Subcutaneous abdominal adipose tissue (tissue), 5 donors: ENCODE measurements around the gene HMBS.
"Not testable (repeated sequence)": the region's sequence is repeated elsewhere in the genome, so short reads cannot be mapped to it uniquely, and the experiment has no call there.

Experiments used
- H3K27ac ChIP-seq: one replicate; pipeline ENCODE4 v1.7.0; 2013; ENCODE audit warnings: low read depth, mild to moderate bottlenecking, inconsistent platforms, low read length, moderate library complexity
- H3K27me3 ChIP-seq, 5 donors: one replicate each; pipeline ENCODE4 v1.7.0; 2013; ENCODE audit warnings: low read length in 5 of 5, inconsistent platforms in 1 of 5; ENCODE audit not compliant: control insufficient read depth in 5 of 5, insufficient read depth in 4 of 5
- H3K36me3 ChIP-seq, 5 donors: one replicate each; pipeline ENCODE4 v1.7.0; 2013; ENCODE audit warnings: low read length in 5 of 5; ENCODE audit not compliant: control insufficient read depth in 5 of 5, insufficient read depth in 5 of 5
- H3K4me1 ChIP-seq, 5 donors: one replicate each; pipeline ENCODE4 v1.7.0; 2013; ENCODE audit warnings: low read length in 5 of 5, mild to moderate bottlenecking in 3 of 5, moderate library complexity in 1 of 5; ENCODE audit not compliant: control insufficient read depth in 5 of 5, insufficient read depth in 5 of 5
- H3K4me3 ChIP-seq, 5 donors: one replicate each; pipeline ENCODE4 v1.7.0; 2013; ENCODE audit warnings: low read length in 5 of 5, low read depth in 1 of 5
- H3K9ac ChIP-seq, 5 donors: one replicate each; pipeline ENCODE4 v1.7.0; 2013; ENCODE audit warnings: low read length in 5 of 5, mild to moderate bottlenecking in 4 of 5, moderate library complexity in 3 of 5
- H3K9me3 ChIP-seq, 5 donors: one replicate each; pipeline ENCODE4 v1.7.0; 2013; ENCODE audit warnings: low read length in 5 of 5; ENCODE audit not compliant: control insufficient read depth in 5 of 5
- donor health status: healthy.
- donor health status: healthy.
- donor health status: healthy.
- donor health status: healthy.
- donor health status: healthy.

HMBS gene

GRCh38 chr11:119100246-119100970 lies 15.7 kb downstream of the HMBS start:
- Histone ChIP-seq H3K27me3 (no peaks in the 10 kb centered on the region), H3K36me3 (peaks cover 6 to 24% (median 20%) of the 10 kb centered on the region in 5 donors), H3K9ac (peak overlapping the region in 4 of 5 donors; percentile 51 to 93 (median 84)), H3K4me1 (peaks cover 11 to 34% (median 32%) of the 10 kb centered on the region in 5 donors), H3K4me3 (peak overlapping the region; percentile 81 to 93 (median 89)), H3K9me3 (no peaks in the 10 kb centered on the region), H3K27ac (peak overlapping the region; percentile 92)

- Histone ChIP-seq H3K27ac (peak overlapping the region; percentile 92), H3K4me1 (peaks cover 11 to 31% (median 29%) of the 10 kb centered on the region in 5 donors), H3K9ac (peak overlapping the region; percentile 2 to 93 (median 88))
These were observed 16.5 kb downstream of the HMBS start for GRCh38 chr11:119100994-119101758.

GRCh38 chr11:119101759-119102423 lies 17.2 kb downstream of the HMBS start, which contains the start of gene DPAGT1:
Gene DPAGT1, minus strand, starts transcription at chr11:119101853. Its CDS starts 198 bp downstream, at chr11:119101655.
- H3K27me3 ChIP-seq: no peaks in the 10 kb centered on the region
- peak within 1 kb of the TSS; percentile 92 for H3K27ac ChIP-seq
- peak within 1 kb of the TSS; percentile 81 to 93 (median 89) for H3K4me3 ChIP-seq
- peaks cover 6 to 19% (median 15%) of the 10 kb centered on the region in 5 donors for H3K36me3 ChIP-seq
- no peaks in the 10 kb centered on the region for H3K9me3 ChIP-seq
- peak within 1 kb of the TSS; percentile 58 to 93 (median 88) for H3K9ac ChIP-seq
- H3K4me1 ChIP-seq: peaks cover 11 to 39% (median 36%) of the 10 kb centered on the region in 5 donors

More at GRCh38 chr11:119100994-119101758, 16.5 kb downstream of the HMBS start:
- H3K9me3 ChIP-seq: no peaks in the 10 kb centered on the region
- peaks cover 6 to 24% (median 20%) of the 10 kb centered on the region in 5 donors for H3K36me3 ChIP-seq
- peak overlapping the region; percentile 81 to 93 (median 89) for H3K4me3 ChIP-seq
- H3K27me3 ChIP-seq: no peaks in the 10 kb centered on the region

- H3K4me1 ChIP-seq: peaks cover 13 to 46% (median 42%) of the 10 kb centered on the region in 5 donors
- H3K9me3 ChIP-seq, H3K36me3 ChIP-seq, H3K27me3 ChIP-seq, H3K9ac ChIP-seq: not testable (repeated sequence)
- peak overlapping the region; percentile 92 for H3K27ac ChIP-seq
- H3K4me3 ChIP-seq: peak overlapping the region in 3 of 5 donors; percentile 31 to 90 (median 86)
These were observed 18.5 kb downstream of the HMBS start for GRCh38 chr11:119103161-119103664.

- Histone ChIP-seq H3K27ac (peak overlapping the region; percentile 92), H3K9ac (no peak overlapping the region)
These were observed 19.1 kb downstream of the HMBS start for GRCh38 chr11:119103793-119104192.

GRCh38 chr11:119106564-119107537 lies 22.2 kb downstream of the HMBS start, which contains the start of gene C2CD2L:
Gene C2CD2L, plus strand, starts transcription at chr11:119107344. Its CDS starts 398 bp downstream, at chr11:119107742.
- Histone ChIP-seq H3K9ac (peak within 1 kb of the TSS; percentile 63 to 81 (median 73)), H3K4me1 (peaks cover 12 to 48% (median 42%) of the 10 kb centered on the region in 5 donors)

More at GRCh38 chr11:119103793-119104192, 19.1 kb downstream of the HMBS start:
- H3K27me3 ChIP-seq: no peaks in the 10 kb centered on the region
- H3K4me1 ChIP-seq: peaks cover 18 to 52% (median 47%) of the 10 kb centered on the region in 5 donors
- H3K9me3 ChIP-seq: no peaks in the 10 kb centered on the region
- no peak overlapping the region for H3K4me3 ChIP-seq
- peaks cover 0 to under 1% (median 0%) of the 10 kb centered on the region in 5 donors for H3K36me3 ChIP-seq

GRCh38 chr11:119107538-119108145 lies 23.0 kb downstream of the HMBS start:
- Histone ChIP-seq H3K4me3 (peak overlapping the region; percentile 65 to 85 (median 83)), H3K27me3 (no peaks in the 10 kb centered on the region), H3K9ac (peak overlapping the region; percentile 63 to 81 (median 71)), H3K27ac (peak overlapping the region; percentile 50), H3K9me3 (no peaks in the 10 kb centered on the region), H3K36me3 (peaks cover 0 to 26% (median 24%) of the 10 kb centered on the region in 5 donors), H3K4me1 (peaks cover 10 to 42% (median 36%) of the 10 kb centered on the region in 5 donors)

More at GRCh38 chr11:119106564-119107537, 22.2 kb downstream of the HMBS start, which contains the start of gene C2CD2L:
- peak within 1 kb of the TSS; percentile 65 to 85 (median 83) for H3K4me3 ChIP-seq
- H3K36me3 ChIP-seq: peaks cover 0 to 18% (median 16%) of the 10 kb centered on the region in 5 donors
- no peaks in the 10 kb centered on the region for H3K27me3 ChIP-seq
- peak within 1 kb of the TSS; percentile 50 for H3K27ac ChIP-seq
- H3K9me3 ChIP-seq: no peaks in the 10 kb centered on the region

- H3K9ac ChIP-seq: peak overlapping the region; percentile 63 to 81 (median 71)
These were observed 23.6 kb downstream of the HMBS start for GRCh38 chr11:119108146-119108856.

More at GRCh38 chr11:119108146-119108856, 23.6 kb downstream of the HMBS start:
- Histone ChIP-seq H3K4me1 (peaks cover 10 to 36% (median 31%) of the 10 kb centered on the region in 5 donors), H3K4me3 (peak overlapping the region; percentile 65 to 85 (median 83)), H3K36me3 (peaks cover 0 to 32% (median 30%) of the 10 kb centered on the region in 5 donors), H3K27ac (no peak overlapping the region), H3K27me3 (no peaks in the 10 kb centered on the region), H3K9me3 (no peaks in the 10 kb centered on the region)
